Psoas muscle (tissue), 8 donors: ENCODE measurements around the gene GREM2. TPM values are rescaled to one million over a fixed set of nuclear protein-coding genes. Genes with fewer than 3 reads are reported as not detected.
A peak's percentile ranks its signal among the peaks of the same experiment; 100 is the strongest.

Experiments used
- ATAC-seq, 4 donors: fragments of 200-7000 bp; cut with Tn5 transposase; one replicate each; pipeline ENCODE4 v1.9.1; 2020; ENCODE audit warnings: moderate library complexity in 3 of 4, mild to moderate bottlenecking in 2 of 4
- DNase-seq, 2 donors: peaks; one replicate each; pipeline ENCODE4 v3.0.0-alpha.2; 2020
- H3K27ac ChIP-seq: fragments of 200-600 bp; one replicate; pipeline ENCODE4 v1.8.0; 2022
- H3K27me3 ChIP-seq, 3 donors: fragments of 200-600 bp in 1 of 3; one replicate each; pipeline versions ENCODE4 v1.6.1 to v1.8.0; 2013 to 2022; ENCODE audit warnings: low read length in 2 of 3, mild to moderate bottlenecking in 2 of 3, moderate library complexity in 1 of 3; ENCODE audit not compliant: insufficient read depth in 3 of 3
- H3K36me3 ChIP-seq, 2 donors: fragments of 200-600 bp in 1 of 2; one replicate each; pipeline versions ENCODE4 v1.6.1 to v1.8.0; 2013 to 2022; ENCODE audit warnings: low read depth in 1 of 2, mild to moderate bottlenecking in 1 of 2, moderate library complexity in 1 of 2; ENCODE audit not compliant: insufficient read depth in 1 of 2
- H3K4me1 ChIP-seq: fragments of 200-600 bp; one replicate; pipeline ENCODE4 v1.8.0; 2022
- H3K4me3 ChIP-seq: fragments of 200-600 bp; one replicate; pipeline ENCODE4 v1.8.0; 2022; ENCODE audit warnings: mild to moderate bottlenecking
- H3K9me3 ChIP-seq: fragments of 200-600 bp; one replicate; pipeline ENCODE4 v1.8.0; 2022
- WGBS, 3 donors: extraction: QIAGEN DNeasy Blood & Tissue Kit; methylation state at CpG; one replicate each; pipeline versions ENCODE4 v1.1.6 to v1.1.7; 2013; 5-methylcytosine and 5-hydroxymethylcytosine counted together
- intact Hi-C, 2 donors: fragments of 100-400 bp; cut with DNase I; formaldehyde crosslinking; loops; one replicate each; pipeline versions ENCODE4 v1.11.0 to v1.14.2; 2022
- polyA plus RNA-seq, 3 donors: library from polyadenylated mRNA; stranded (reverse); fragments of 200-250 nt; gene quantifications; one replicate each; pipeline ENCODE4 v1.2.3, GENCODE V29; 2013
- total RNA-seq, 4 donors: library from RNA; stranded (reverse); fragmentation: NEBNext Ultra II Directional in 2 of 4; extraction: Animal tissue kit (Norgen Biotek cat#: 25700) in 2 of 4; gene quantifications; one replicate each; pipeline versions ENCODE4 v1.2.1 to v1.2.4, GENCODE V29; 2021 to 2023
- TF ChIP-seq, protein P1 (sequence below): fragments of 200-600 bp; IDR thresholded peaks from one replicate; pipeline ENCODE4 v1.8.0; 2022; ENCODE audit warnings: antibody characterized with exemption
- donor health status: healthy with polysubstance abuse.
- donor health status: DM: no; HTN: no; CAD: no; lungs with moderate emphysema.
- donor health status: Bipolar disorder and iron deficiency.
- donor health status: healthy.
- donor health status: DM: yes; HTN: yes; CAD: no.
- donor health status: DM: no; HTN: no; CAD: no.
- donor health status: DM: no; HTN: no; CAD: no.
- donor health status: DM: yes; HTN: yes; CAD: no.

GREM2 gene
- total and polyA plus RNA-seq, 7 donors: 0.56 to 9.5 (median 1.4) TPM

DNA sequence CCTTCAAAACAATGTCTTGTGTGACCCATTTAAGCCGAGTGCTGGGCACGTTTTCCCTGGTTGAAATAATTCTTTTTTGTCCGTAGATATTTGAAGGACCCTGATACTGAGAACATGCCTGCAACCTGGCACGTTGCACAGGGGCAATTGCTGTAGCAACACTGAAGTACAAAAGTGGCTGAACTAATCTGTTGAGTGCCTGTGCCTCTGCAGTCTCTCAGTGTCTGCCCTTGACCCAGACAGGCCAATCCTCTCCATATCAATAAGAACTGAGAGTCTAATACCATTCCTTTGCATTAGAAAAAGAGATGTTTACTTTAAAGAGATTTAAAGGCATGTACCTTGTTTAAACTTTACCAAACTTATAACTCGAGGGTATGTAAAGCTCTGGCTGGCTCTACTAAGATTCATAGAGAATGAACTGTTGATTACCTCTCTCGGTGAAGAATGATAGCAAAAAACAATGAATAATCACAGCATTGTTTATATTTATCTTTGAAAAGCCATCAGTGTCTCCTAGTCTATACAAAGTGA, 2.4 kb downstream of the GREM2 start:
- Histone ChIP-seq H3K4me3 (peak overlapping the region; percentile 59), H3K36me3 (no peaks in the 10 kb centered on the region), H3K27me3 (peaks cover 0 to 21% (median 2%) of the 10 kb centered on the region in 3 donors), H3K27ac (no peak overlapping the region), H3K9me3 (no peaks in the 10 kb centered on the region), H3K4me1 (no peaks in the 10 kb centered on the region)
- TF ChIP-seq, protein P1, sequence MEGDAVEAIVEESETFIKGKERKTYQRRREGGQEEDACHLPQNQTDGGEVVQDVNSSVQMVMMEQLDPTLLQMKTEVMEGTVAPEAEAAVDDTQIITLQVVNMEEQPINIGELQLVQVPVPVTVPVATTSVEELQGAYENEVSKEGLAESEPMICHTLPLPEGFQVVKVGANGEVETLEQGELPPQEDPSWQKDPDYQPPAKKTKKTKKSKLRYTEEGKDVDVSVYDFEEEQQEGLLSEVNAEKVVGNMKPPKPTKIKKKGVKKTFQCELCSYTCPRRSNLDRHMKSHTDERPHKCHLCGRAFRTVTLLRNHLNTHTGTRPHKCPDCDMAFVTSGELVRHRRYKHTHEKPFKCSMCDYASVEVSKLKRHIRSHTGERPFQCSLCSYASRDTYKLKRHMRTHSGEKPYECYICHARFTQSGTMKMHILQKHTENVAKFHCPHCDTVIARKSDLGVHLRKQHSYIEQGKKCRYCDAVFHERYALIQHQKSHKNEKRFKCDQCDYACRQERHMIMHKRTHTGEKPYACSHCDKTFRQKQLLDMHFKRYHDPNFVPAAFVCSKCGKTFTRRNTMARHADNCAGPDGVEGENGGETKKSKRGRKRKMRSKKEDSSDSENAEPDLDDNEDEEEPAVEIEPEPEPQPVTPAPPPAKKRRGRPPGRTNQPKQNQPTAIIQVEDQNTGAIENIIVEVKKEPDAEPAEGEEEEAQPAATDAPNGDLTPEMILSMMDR: no peak
- intact Hi-C loops: no loop called here
- DNase-seq (no peak), ATAC-seq (no peak)
- WGBS, 3 donors: 39 to 54% (median 46%) methylated on average over 6 of the region's 6 CpGs

DNA sequence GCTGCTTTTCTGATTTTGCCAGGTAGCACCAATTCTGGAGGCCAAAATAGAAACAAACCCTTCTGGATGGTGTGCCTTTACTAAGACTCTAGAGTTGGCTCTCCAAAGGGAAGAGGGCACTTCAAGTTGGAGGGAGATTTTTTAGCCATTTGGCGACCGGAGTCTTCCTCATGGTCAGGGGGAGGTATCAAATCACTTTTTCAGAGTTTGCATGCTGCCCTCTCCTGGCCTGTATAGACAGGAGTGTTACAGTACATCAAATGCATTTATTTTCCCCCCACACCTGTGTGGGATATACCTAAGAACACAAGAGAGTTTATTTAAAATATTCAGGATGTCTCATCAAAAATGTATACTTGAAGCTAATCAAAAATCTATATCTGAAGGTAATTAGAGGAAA, 3.2 kb downstream of the GREM2 start:
- 22 to 36% (median 28%) methylated on average over 2 of the region's 2 CpGs for WGBS, 3 donors
- intact Hi-C loops: no loop called here
- TF ChIP-seq, protein P1: no peak
- H3K4me1 ChIP-seq: no peaks in the 10 kb centered on the region
- H3K27me3 ChIP-seq: peaks cover 0 to 21% (median 2%) of the 10 kb centered on the region in 3 donors
- ATAC-seq: no peak
- H3K27ac ChIP-seq: no peak overlapping the region
- no peak for DNase-seq
- H3K9me3 ChIP-seq: no peaks in the 10 kb centered on the region
- H3K36me3 ChIP-seq: no peaks in the 10 kb centered on the region
- H3K4me3 ChIP-seq: no peak overlapping the region

DNA sequence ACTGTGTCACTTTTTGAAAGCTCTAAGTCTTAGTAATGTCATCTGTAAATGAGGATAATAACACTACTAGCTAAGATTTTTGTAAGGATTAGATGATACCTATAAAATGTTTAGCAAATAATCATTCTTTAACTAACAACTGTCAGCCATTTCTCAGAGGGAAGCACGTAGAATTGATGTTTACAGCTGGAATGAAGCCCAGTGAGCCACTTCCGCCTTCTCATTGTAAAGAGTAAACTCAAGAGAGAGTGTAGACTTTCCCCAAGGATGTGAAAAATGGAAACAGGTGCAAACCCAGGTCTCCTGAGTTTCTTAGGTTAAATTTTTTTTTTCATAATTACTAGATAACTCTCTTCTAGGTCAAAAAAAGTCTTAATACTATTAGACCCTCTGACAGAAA, 4.9 kb downstream of the GREM2 start:
- H3K9me3 ChIP-seq: no peaks in the 10 kb centered on the region
- H3K36me3 ChIP-seq: no peaks in the 10 kb centered on the region
- TF ChIP-seq, protein P1: no peak
- H3K4me3 ChIP-seq: no peak overlapping the region
- H3K27ac ChIP-seq: no peak overlapping the region
- WGBS, 3 donors: 38 to 52% (median 44%) methylated on average over 2 of the region's 2 CpGs
- intact Hi-C loops: no loop called here
- DNase-seq (no peak), ATAC-seq (no peak)
- H3K27me3 ChIP-seq: peaks cover 0 to 12% (median 2%) of the 10 kb centered on the region in 3 donors
- H3K4me1 ChIP-seq: no peaks in the 10 kb centered on the region

DNA sequence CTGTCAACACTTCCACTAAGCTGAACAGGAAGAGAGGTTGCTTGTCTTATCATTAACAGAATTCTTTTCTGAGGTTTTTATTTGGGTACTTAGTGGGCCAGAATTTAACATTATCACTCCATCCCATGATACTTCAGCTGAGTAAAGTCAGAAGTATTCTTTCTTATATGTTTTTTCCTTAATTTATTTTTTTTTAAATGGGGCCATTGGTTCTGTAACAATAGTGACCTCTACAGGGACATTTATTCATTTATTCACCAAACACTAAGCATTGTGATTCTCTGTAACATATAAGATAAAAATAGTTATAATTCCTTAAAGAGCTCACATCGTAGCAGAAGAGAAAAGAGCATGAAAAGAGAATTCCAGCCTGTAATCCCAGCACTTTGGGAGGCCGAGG, 9.8 kb downstream of the GREM2 start:
- 41 to 47% (median 44%) methylated on average over 2 of the region's 2 CpGs for WGBS, 3 donors
- DNase-seq: no peak
- Histone ChIP-seq H3K4me1 (no peaks in the 10 kb centered on the region), H3K4me3 (no peak overlapping the region), H3K9me3 (no peaks in the 10 kb centered on the region), H3K27ac (no peak overlapping the region), H3K36me3 (no peaks in the 10 kb centered on the region), H3K27me3 (no peaks in the 10 kb centered on the region)
- no peak for ATAC-seq
- TF ChIP-seq, protein P1: no peak
- intact Hi-C loops: no loop called here

DNA sequence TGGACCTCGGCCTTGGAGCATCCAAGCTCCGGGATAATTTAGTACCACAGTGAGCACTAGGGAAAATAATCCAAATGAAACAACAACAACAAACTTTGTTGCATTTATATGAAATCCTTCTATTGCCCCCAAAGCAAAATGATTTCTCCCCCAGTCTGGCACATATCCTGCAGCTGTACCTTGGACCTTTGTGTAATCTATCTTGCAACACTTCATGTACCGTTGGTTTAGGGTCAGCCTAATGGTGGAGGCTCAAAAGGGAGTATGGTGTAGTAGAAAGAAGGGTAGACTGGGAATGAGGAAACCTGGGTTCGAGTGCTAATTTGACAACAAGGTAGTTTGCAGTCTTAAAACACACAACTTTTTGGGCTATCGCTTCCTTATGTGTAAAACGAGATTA, 12.1 kb downstream of the GREM2 start:
- no peaks in the 10 kb centered on the region for H3K27me3 ChIP-seq
- ATAC-seq (no peak), DNase-seq (no peak)
- H3K4me1 ChIP-seq: no peaks in the 10 kb centered on the region
- no peak overlapping the region for H3K4me3 ChIP-seq
- 79 to 86% (median 80%) methylated on average over 6 of the region's 6 CpGs for WGBS, 3 donors
- TF ChIP-seq, protein P1: no peak
- no peaks in the 10 kb centered on the region for H3K36me3 ChIP-seq
- no peaks in the 10 kb centered on the region for H3K9me3 ChIP-seq
- intact Hi-C loops: no loop called here
- no peak overlapping the region for H3K27ac ChIP-seq
